GM21447 (cell line): ENCODE results near the gene MAP7.
A peak's percentile ranks its signal among the peaks of the same experiment; 100 is the strongest.

Source experiments
- ATAC-seq: cut with Tn5 transposase; IDR thresholded peaks from one replicate; pipeline ENCODE4 v1.9.1; 2021; ENCODE audit not compliant: unreplicated experiment

The MAP7 gene

GRCh38 chr6:136343275-136343674 is 206.9 kb downstream of the MAP7 start:
- no peak for ATAC-seq

GRCh38 chr6:136341967-136342366 is 208.3 kb downstream of the MAP7 start:
- no peak for ATAC-seq

GRCh38 chr6:136341367-136341766 is 208.9 kb downstream of the MAP7 start:
- ATAC-seq, result no peak

- no peak for ATAC-seq
Measured at GRCh38 chr6:136338486-136338885, 211.7 kb downstream of the MAP7 start.

DNA sequence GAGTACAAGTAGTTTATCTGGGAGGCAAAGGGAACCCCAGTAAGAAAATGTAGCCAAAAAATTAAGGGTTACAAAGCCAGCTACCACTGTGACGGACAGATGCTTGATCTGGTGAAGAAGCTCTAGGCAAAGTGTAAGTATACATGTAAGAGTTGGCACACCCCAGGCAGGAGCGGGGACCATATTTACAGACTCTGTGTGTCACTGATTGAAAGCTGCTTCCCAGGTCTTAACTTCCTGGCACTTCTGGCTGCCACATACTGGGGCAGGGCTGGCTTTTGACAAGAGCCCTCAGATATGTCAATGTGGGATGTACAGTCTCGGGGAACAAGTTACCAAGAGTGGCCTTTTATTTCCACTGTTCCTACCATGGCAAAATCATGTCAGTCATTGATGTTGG is 212.6 kb downstream of the MAP7 start:
- ATAC-seq, result no peak

DNA sequence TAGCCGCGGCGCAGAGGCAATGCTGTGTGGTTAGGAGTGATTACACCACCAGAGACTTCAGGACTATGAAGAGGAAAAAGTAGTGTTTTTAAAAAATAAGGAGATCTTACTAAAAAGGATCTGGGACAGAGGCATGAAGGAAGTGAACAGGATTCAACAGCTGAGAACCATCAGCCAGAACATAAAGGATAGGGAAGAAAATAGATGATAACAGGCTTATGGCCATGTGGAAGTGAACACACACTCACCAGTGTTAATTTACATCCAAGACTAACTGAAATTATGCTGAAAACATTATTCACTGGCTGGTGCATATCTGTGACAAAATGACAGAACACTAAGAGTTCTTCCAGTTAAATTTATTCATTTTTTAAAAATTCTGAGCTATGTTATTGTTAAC is 213.1 kb downstream of the MAP7 start:
- ATAC-seq, result no peak

- ATAC-seq, result no peak
Measured at GRCh38 chr6:136335736-136336363, 214.4 kb downstream of the MAP7 start.

- no peak for ATAC-seq
Measured at GRCh38 chr6:136334853-136335252, 215.4 kb downstream of the MAP7 start.

GRCh38 chr6:136334465-136334846 is 215.8 kb downstream of the MAP7 start:
- ATAC-seq, result no peak

GRCh38 chr6:136333824-136334464 is 216.3 kb downstream of the MAP7 start:
- ATAC-seq, result no peak

DNA sequence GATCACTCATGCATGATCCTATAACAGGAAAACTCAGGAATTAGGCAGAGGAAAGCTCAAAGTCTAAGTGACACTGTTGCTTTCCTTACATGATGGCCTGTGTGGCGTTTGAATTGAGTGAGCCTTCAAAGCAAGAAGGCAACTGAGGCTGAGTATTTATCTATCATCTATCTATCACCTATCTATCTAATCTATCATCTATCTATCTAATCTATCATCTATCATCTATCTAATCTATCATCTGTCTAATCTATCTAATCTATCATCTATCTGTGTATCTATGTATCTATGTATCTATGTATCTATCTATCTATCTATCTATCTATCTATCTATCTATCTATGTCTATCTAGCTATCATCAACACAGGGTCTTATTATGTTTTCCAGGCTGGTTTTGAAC is 218.8 kb downstream of the MAP7 start:
- no peak for ATAC-seq

DNA sequence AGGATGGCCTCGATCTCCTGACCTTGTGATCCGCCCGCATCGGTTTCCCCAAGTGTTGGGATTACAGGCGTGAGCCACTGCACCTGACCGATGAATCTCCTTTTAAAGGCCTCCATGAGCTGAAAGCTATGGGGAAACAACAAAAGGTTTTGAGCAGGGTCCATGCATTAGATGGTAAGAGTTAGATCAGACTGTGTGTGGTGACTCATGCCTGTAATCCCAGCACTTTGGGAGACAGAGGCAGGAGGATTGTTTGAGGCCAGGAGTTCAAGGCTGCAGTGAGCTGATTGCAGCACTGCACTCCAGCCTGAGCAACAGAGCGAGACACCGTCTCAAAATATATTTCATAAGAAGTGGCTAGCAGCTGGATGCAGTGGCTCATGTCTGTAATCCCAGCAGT is 219.6 kb downstream of the MAP7 start:
- ATAC-seq, result no peak

DNA sequence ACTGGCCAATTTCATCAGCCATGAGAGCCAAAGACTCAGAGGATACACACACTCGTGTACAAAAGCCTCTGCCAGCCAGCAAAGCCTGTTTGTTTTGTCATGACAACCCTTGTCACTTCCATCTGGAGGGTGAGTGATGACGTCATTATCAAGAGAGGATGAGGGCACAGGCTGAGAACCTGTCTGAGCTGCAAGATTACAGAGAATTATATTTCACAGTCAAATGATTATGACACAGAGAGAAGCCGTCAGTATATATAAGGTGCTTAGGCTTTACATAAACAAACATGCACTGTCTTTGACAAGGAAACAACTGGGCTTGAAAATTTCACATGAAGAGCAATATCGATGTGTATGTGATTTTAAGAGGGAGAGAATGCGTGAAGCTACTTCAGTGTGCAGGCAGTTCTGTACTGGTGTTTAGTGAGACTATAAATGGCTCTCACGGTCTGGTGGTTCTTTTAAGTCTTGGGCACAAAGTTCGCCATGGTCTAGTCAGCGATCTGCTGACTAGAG is 224.1 kb downstream of the MAP7 start:
- no peak for ATAC-seq

DNA sequence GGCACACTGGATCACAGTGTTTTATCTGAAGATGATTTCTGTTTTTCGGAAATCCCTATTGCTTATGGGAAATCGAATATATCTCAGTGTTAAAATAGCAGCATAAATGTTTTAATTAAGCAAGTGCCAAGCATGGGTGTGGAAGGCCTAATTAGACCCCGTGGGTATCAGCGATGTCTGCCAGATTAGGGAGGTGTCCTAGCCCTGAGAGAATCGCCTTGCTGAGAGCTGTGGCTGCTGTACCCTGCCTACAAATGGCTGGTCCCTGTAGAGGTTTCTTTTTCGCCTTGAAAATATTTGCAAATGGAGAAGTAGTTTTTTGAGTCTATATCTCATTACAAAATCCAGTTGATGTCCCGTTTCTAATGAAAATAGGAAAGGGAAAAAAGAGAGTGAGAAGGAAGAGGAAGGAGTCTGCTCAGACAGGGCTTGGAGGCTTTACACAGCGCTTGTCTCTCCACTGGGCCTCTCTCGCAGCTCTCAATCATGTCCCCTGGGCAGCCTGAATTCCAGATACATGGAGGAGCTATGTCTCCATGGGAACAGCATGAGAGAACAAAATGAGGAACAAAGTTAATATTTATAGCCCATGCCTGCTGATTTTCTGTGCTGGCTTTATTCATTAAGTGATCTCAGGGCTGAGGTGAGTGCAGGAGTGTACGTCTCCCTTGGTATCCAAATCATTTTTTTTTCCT is 225.4 kb downstream of the MAP7 start:
- ATAC-seq, result no peak

DNA sequence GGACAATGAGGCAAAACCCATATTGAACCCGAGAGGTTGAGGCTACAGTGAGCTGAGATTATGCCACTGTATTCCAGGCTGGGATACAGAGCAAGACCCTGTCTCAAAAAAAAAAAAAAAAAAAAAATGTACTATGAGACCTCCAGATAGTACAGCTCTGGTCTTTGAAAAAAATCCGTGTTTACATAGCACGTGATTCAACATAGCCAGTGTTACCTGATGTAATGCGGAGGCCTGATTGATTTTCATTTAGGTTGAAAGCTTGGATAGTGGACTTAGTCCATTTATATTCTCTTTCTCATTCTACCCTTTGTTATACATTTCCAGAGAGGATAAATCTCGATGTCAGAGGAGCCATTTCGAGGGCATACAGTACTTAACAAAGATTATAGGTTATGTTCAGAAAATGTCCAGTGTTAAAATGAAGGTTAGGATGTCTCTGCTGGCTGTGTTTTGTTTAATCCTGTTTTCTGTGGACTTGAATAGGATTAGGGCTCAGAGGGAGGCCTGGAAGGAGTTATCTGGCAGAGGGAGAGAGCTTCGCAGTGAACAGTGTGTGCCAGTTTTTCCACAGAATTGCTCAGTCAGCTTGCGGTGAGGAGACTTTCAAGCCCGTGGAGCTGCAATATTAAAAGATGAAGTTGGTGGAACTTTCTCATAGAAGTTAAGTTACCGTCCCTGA is 226.7 kb downstream of the MAP7 start:
- no peak for ATAC-seq

- ATAC-seq, result no peak
Measured at GRCh38 chr6:136319732-136320131, 230.5 kb downstream of the MAP7 start.

DNA sequence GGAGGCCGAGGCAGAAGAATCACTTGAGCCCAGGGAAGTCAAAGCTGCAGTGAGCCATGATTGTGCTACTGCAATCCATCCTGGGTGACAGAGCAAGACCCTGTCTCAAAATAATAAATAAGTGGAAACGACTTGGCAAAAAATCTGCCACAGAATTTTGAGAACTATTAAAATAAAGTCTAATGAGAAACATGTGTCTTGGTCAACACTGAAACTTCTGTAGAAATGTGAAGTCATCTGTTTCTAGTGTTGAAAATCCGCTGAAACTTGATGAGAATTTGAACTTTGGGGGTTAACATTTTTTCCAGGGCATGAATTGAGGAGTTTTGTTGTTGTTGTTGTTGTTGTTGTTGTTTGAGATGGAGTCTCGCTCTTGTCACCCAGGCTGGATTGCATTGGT is 231.5 kb downstream of the MAP7 start:
- no peak for ATAC-seq

DNA sequence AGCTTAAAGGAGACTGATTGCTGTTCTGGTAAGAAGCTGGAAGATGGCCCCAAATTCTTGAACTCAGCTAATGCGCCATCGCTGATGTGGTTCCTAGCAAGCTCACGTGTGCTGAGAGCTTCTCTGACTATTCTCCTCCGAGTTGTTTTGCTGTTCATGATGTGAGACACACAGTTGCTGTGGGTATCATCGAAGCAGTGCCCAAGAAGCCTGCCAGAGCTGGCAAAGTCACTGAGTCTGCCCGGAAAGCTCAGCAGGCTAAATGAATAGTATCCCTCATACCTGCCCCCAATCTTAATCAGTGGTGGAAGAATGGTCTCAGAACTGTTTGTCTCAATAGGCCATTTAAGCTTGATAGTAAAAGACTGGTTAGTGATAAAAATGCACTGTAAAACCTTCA is 232.3 kb downstream of the MAP7 start:
- ATAC-seq, result no peak

DNA sequence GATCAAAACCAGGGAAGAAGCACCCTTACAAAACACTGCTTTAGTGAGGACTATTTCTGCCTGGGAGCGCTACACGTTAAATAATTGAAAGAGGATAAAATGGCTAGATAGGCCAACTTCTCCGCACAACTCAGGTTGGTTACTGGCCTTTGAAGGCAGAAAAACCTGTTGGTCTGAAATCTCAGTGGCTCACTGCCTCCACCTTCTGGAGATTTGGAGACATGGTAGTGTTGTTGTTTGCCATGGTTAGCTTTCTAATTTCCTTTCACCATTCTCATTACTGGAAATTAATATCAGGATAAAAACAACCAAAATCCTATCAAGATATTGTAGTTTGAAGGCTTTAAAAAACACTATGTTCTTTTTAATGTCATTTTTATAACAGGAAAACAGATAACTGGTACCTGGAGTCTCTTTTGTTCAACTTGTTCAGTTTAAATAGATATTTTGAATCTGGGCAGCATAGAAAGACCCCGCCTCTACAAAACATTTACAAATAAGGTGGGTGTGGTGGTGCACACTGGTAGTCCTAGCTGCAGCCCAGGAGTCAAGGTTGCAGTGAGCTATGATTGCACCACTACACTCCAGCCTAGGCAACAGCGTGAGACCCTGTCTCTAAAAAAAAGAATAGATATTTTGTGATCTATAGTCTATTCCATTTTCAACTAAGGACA is 233.1 kb downstream of the MAP7 start:
- ATAC-seq, result peak; percentile 57

- ATAC-seq, result no peak
Measured at GRCh38 chr6:136315594-136315993, 234.6 kb downstream of the MAP7 start.

GRCh38 chr6:136312975-136313374 is 237.2 kb downstream of the MAP7 start:
- ATAC-seq, result no peak
